ENCODE data around the gene RTL1.

RTL1 gene

GRCh38 chr14:100855256-100855930 is 48.1 kb downstream of the RTL1 start:
- peaks cover 9% of the 10 kb centered on the region; the same call in 1 of the 2 replicates for H3K36me3 ChIP-seq (ENCODE audit: control insufficient read depth, insufficient read depth, low read length)
- no peaks in the 10 kb centered on the region for H3K4me1 ChIP-seq (ENCODE audit: control insufficient read depth, insufficient read depth, low read length)
- H3K9ac ChIP-seq (ENCODE audit: low read depth, low read length) = no peak overlapping the region

GRCh38 chr14:100854435-100854834 is 49.1 kb downstream of the RTL1 start:
- H3K9ac ChIP-seq (ENCODE audit: low read depth, low read length) = no peak overlapping the region
- H3K36me3 ChIP-seq (ENCODE audit: control insufficient read depth, insufficient read depth, low read length) = peaks cover 9% of the 10 kb centered on the region; the same call in 1 of the 2 replicates
- no peak overlapping the region for H3K4me3 ChIP-seq (ENCODE audit: low read depth, low read length)
- H3K9me3 ChIP-seq (ENCODE audit: control insufficient read depth, insufficient read depth, low read length) = no peaks in the 10 kb centered on the region
- H3K27me3 ChIP-seq (ENCODE audit: control insufficient read depth, insufficient read depth, low read length) = no peaks in the 10 kb centered on the region
- H3K4me1 ChIP-seq (ENCODE audit: control insufficient read depth, insufficient read depth, low read length) = no peaks in the 10 kb centered on the region
- H3K27ac ChIP-seq (ENCODE audit: low read depth, low read length) = no peak overlapping the region

More at GRCh38 chr14:100855256-100855930, 48.1 kb downstream of the RTL1 start:
- no peaks in the 10 kb centered on the region for H3K27me3 ChIP-seq (ENCODE audit: control insufficient read depth, insufficient read depth, low read length)
- no peaks in the 10 kb centered on the region for H3K9me3 ChIP-seq (ENCODE audit: control insufficient read depth, insufficient read depth, low read length)
- H3K4me3 ChIP-seq (ENCODE audit: low read depth, low read length) = no peak overlapping the region
- no peak overlapping the region for H3K27ac ChIP-seq (ENCODE audit: low read depth, low read length)

- Histone ChIP-seq H3K4me1 (ENCODE audit: control insufficient read depth, insufficient read depth, low read length) (no peaks in the 10 kb centered on the region), H3K36me3 (ENCODE audit: control insufficient read depth, insufficient read depth, low read length) (peaks cover 9% of the 10 kb centered on the region; the same call in 1 of the 2 replicates), H3K27me3 (ENCODE audit: control insufficient read depth, insufficient read depth, low read length) (no peaks in the 10 kb centered on the region), H3K9me3 (ENCODE audit: control insufficient read depth, insufficient read depth, low read length) (no peaks in the 10 kb centered on the region), H3K9ac (ENCODE audit: low read depth, low read length) (no peak overlapping the region), H3K4me3 (ENCODE audit: low read depth, low read length) (no peak overlapping the region), H3K27ac (ENCODE audit: low read depth, low read length) (no peak overlapping the region)
These were observed 51.4 kb downstream of the RTL1 start for GRCh38 chr14:100851946-100852620.

GRCh38 chr14:100851586-100851916 is 52.0 kb downstream of the RTL1 start:
- Histone ChIP-seq H3K27me3 (ENCODE audit: control insufficient read depth, insufficient read depth, low read length) (no peaks in the 10 kb centered on the region), H3K36me3 (ENCODE audit: control insufficient read depth, insufficient read depth, low read length) (peaks cover 10% of the 10 kb centered on the region; the same call in 1 of the 2 replicates), H3K4me1 (ENCODE audit: control insufficient read depth, insufficient read depth, low read length) (no peaks in the 10 kb centered on the region), H3K9ac (ENCODE audit: low read depth, low read length) (no peak overlapping the region), H3K4me3 (ENCODE audit: low read depth, low read length) (no peak overlapping the region), H3K27ac (ENCODE audit: low read depth, low read length) (no peak overlapping the region), H3K9me3 (ENCODE audit: control insufficient read depth, insufficient read depth, low read length) (no peaks in the 10 kb centered on the region)

GRCh38 chr14:100850841-100851585 is 52.5 kb downstream of the RTL1 start:
- H3K4me1 ChIP-seq (ENCODE audit: control insufficient read depth, insufficient read depth, low read length) = no peaks in the 10 kb centered on the region
- peaks cover 15% of the 10 kb centered on the region; the same call in 1 of the 2 replicates for H3K36me3 ChIP-seq (ENCODE audit: control insufficient read depth, insufficient read depth, low read length)
- H3K9me3 ChIP-seq (ENCODE audit: control insufficient read depth, insufficient read depth, low read length) = no peaks in the 10 kb centered on the region
- no peak overlapping the region for H3K9ac ChIP-seq (ENCODE audit: low read depth, low read length)
- H3K27me3 ChIP-seq (ENCODE audit: control insufficient read depth, insufficient read depth, low read length) = no peaks in the 10 kb centered on the region
- H3K4me3 ChIP-seq (ENCODE audit: low read depth, low read length) = no peak overlapping the region
- no peak overlapping the region for H3K27ac ChIP-seq (ENCODE audit: low read depth, low read length)

GRCh38 chr14:100849115-100849781 is 54.3 kb downstream of the RTL1 start:
- Histone ChIP-seq H3K27ac (ENCODE audit: low read depth, low read length) (no peak overlapping the region), H3K9me3 (ENCODE audit: control insufficient read depth, insufficient read depth, low read length) (no peaks in the 10 kb centered on the region), H3K4me3 (ENCODE audit: low read depth, low read length) (no peak overlapping the region), H3K27me3 (ENCODE audit: control insufficient read depth, insufficient read depth, low read length) (no peaks in the 10 kb centered on the region), H3K4me1 (ENCODE audit: control insufficient read depth, insufficient read depth, low read length) (no peaks in the 10 kb centered on the region), H3K9ac (ENCODE audit: low read depth, low read length) (no peak overlapping the region), H3K36me3 (ENCODE audit: control insufficient read depth, insufficient read depth, low read length) (peaks cover 11% of the 10 kb centered on the region; the same call in 1 of the 2 replicates)

GRCh38 chr14:100846309-100846859 is 57.1 kb downstream of the RTL1 start:
- Histone ChIP-seq H3K36me3 (ENCODE audit: control insufficient read depth, insufficient read depth, low read length) (peaks cover 6% of the 10 kb centered on the region; the same call in 1 of the 2 replicates), H3K9ac (ENCODE audit: low read depth, low read length) (no peak overlapping the region), H3K9me3 (ENCODE audit: control insufficient read depth, insufficient read depth, low read length) (no peaks in the 10 kb centered on the region), H3K4me3 (ENCODE audit: low read depth, low read length) (no peak overlapping the region), H3K27ac (ENCODE audit: low read depth, low read length) (no peak overlapping the region), H3K27me3 (ENCODE audit: control insufficient read depth, insufficient read depth, low read length) (no peaks in the 10 kb centered on the region), H3K4me1 (ENCODE audit: control insufficient read depth, insufficient read depth, low read length) (no peaks in the 10 kb centered on the region; the same call in 1 of the 2 replicates)

- Histone ChIP-seq H3K36me3 (ENCODE audit: control insufficient read depth, insufficient read depth, low read length) (peaks cover 6% of the 10 kb centered on the region; the same call in 1 of the 2 replicates), H3K9ac (ENCODE audit: low read depth, low read length) (no peak overlapping the region), H3K9me3 (ENCODE audit: control insufficient read depth, insufficient read depth, low read length) (no peaks in the 10 kb centered on the region), H3K27me3 (ENCODE audit: control insufficient read depth, insufficient read depth, low read length) (no peaks in the 10 kb centered on the region), H3K4me1 (ENCODE audit: control insufficient read depth, insufficient read depth, low read length) (peaks cover 9% of the 10 kb centered on the region), H3K27ac (ENCODE audit: low read depth, low read length) (no peak overlapping the region), H3K4me3 (ENCODE audit: low read depth, low read length) (no peak overlapping the region)
These were observed 58.2 kb downstream of the RTL1 start for GRCh38 chr14:100845341-100845740.

- no peak overlapping the region for H3K4me3 ChIP-seq (ENCODE audit: low read depth, low read length)
- H3K27me3 ChIP-seq (ENCODE audit: control insufficient read depth, insufficient read depth, low read length) = no peaks in the 10 kb centered on the region
- H3K36me3 ChIP-seq (ENCODE audit: control insufficient read depth, insufficient read depth, low read length) = peaks cover 6% of the 10 kb centered on the region; the same call in 1 of the 2 replicates
- no peaks in the 10 kb centered on the region for H3K9me3 ChIP-seq (ENCODE audit: control insufficient read depth, insufficient read depth, low read length)
- no peak overlapping the region for H3K9ac ChIP-seq (ENCODE audit: low read depth, low read length)
- H3K4me1 ChIP-seq (ENCODE audit: control insufficient read depth, insufficient read depth, low read length) = peaks cover 14% of the 10 kb centered on the region
- no peak overlapping the region for H3K27ac ChIP-seq (ENCODE audit: low read depth, low read length)
These were observed 58.7 kb downstream of the RTL1 start for GRCh38 chr14:100844846-100845245.

GRCh38 chr14:100844421-100844820 is 59.1 kb downstream of the RTL1 start:
- Histone ChIP-seq H3K9ac (ENCODE audit: low read depth, low read length) (no peak overlapping the region), H3K4me3 (ENCODE audit: low read depth, low read length) (no peak overlapping the region), H3K27me3 (ENCODE audit: control insufficient read depth, insufficient read depth, low read length) (no peaks in the 10 kb centered on the region), H3K36me3 (ENCODE audit: control insufficient read depth, insufficient read depth, low read length) (peaks cover 6% of the 10 kb centered on the region; the same call in 1 of the 2 replicates), H3K27ac (ENCODE audit: low read depth, low read length) (no peak overlapping the region), H3K4me1 (ENCODE audit: control insufficient read depth, insufficient read depth, low read length) (peaks cover 18% of the 10 kb centered on the region), H3K9me3 (ENCODE audit: control insufficient read depth, insufficient read depth, low read length) (no peaks in the 10 kb centered on the region)
